HepG2 (cell line): ENCODE measurements around the gene NOP9. TPM values are rescaled to one million over a fixed set of nuclear protein-coding genes. Genes with fewer than 3 reads are reported as not detected.

Source experiments
- BCL6 ChIP-seq: IDR thresholded peaks from 2 replicates; pipeline ENCODE4 v1.6.1; 2016; ENCODE audit warnings: missing genetic modification reagents, missing compliant biosample characterization
- CENPT ChIP-seq: sonication (generic); formaldehyde crosslinking; IDR thresholded peaks from 2 replicates; pipeline ENCODE4 v1.8.0; 2022; ENCODE audit warnings: low read depth, mild to moderate bottlenecking, moderate library complexity, missing genetic modification reagents
- DNMT3B ChIP-seq: conservative IDR thresholded peaks from 2 replicates; pipeline ENCODE4 v1.6.1; 2016; ENCODE audit warnings: missing biosample characterization, control low read depth
- FOXJ3 ChIP-seq: sonication (generic); formaldehyde crosslinking; IDR thresholded peaks from 2 replicates; pipeline ENCODE4 v1.4.0; 2020; ENCODE audit warnings: missing genetic modification reagents, mild to moderate bottlenecking, borderline replicate concordance
- FOXP1 ChIP-seq, 2 experiments: fragments of 450-650 bp in 1 of 2; IDR thresholded peaks; 2 replicates each; pipeline ENCODE4 v1.6.1; 2017 to 2018; ENCODE audit warnings: antibody characterized with exemption in 1 of 2
- GABPA ChIP-seq, 2 experiments: IDR thresholded peaks; 2 replicates each; pipeline ENCODE4 v1.6.1; 2011 to 2016; ENCODE audit warnings: low read depth in 2 of 2, low read length in 1 of 2, missing biosample characterization in 1 of 2, missing genetic modification characterization in 1 of 2
- JARID2 ChIP-seq: sonication (generic); formaldehyde crosslinking; IDR thresholded peaks from 2 replicates; pipeline ENCODE4 v1.8.1; 2023; ENCODE audit warnings: missing genetic modification reagents, inconsistent platforms; ENCODE audit not compliant: insufficient replicate concordance
- MAFF ChIP-seq: IDR thresholded peaks from 2 replicates; pipeline ENCODE4 v1.6.1; 2011; ENCODE audit warnings: low read depth, low read length, improper control_type of control experiment
- PRPF4 ChIP-seq: fragments of 200-400 bp; formaldehyde crosslinking; IDR thresholded peaks from 2 replicates; pipeline ENCODE4 v1.6.1; 2016; ENCODE audit warnings: low read length, low read depth; ENCODE audit not compliant: poor library complexity, severe bottlenecking
- SMYD3 ChIP-seq: sonication (generic); formaldehyde crosslinking; IDR thresholded peaks from 2 replicates; pipeline ENCODE4 v1.8.1; 2023; ENCODE audit warnings: mild to moderate bottlenecking, missing genetic modification reagents
- TERF1 ChIP-seq: sonication (generic); formaldehyde crosslinking; IDR thresholded peaks from 2 replicates; pipeline ENCODE4 v1.8.0; 2022; ENCODE audit warnings: mild to moderate bottlenecking, missing genetic modification reagents, moderate library complexity
- TP53 ChIP-seq: sonication (generic); formaldehyde crosslinking; conservative IDR thresholded peaks from 2 replicates; pipeline ENCODE4 v1.4.0; 2020; ENCODE audit warnings: missing genetic modification reagents
- ZBTB14 ChIP-seq: sonication (generic); formaldehyde crosslinking; IDR thresholded peaks from 2 replicates; pipeline ENCODE4 v1.4.0; 2020; ENCODE audit warnings: missing genetic modification reagents
- ZNF160 ChIP-seq: sonication (generic); formaldehyde crosslinking; IDR thresholded peaks from 2 replicates; pipeline ENCODE4 v1.8.0; 2022; ENCODE audit warnings: mild to moderate bottlenecking, inconsistent platforms, missing genetic modification reagents
- ZNF496 ChIP-seq: sonication (generic); formaldehyde crosslinking; IDR thresholded peaks from 2 replicates; pipeline ENCODE4 v1.8.1; 2023; ENCODE audit warnings: mild to moderate bottlenecking, moderate library complexity, missing genetic modification reagents; ENCODE audit not compliant: insufficient replicate concordance
- ZNF562 ChIP-seq: sonication (generic); formaldehyde crosslinking; IDR thresholded peaks from 2 replicates; pipeline ENCODE4 v1.8.0; 2022; ENCODE audit warnings: missing genetic modification reagents, borderline replicate concordance
- ZNF572 ChIP-seq: sonication (generic); formaldehyde crosslinking; IDR thresholded peaks from 2 replicates; pipeline ENCODE4 v1.5.1; 2020; ENCODE audit warnings: mild to moderate bottlenecking, missing genetic modification reagents
- ZNF772 ChIP-seq: sonication (generic); formaldehyde crosslinking; IDR thresholded peaks from 2 replicates; pipeline ENCODE4 v1.5.0; 2020; ENCODE audit warnings: mild to moderate bottlenecking, missing genetic modification reagents
- ZNF781 ChIP-seq: sonication (generic); formaldehyde crosslinking; IDR thresholded peaks from 2 replicates; pipeline ENCODE4 v1.5.1; 2020; ENCODE audit warnings: borderline replicate concordance, mild to moderate bottlenecking, missing genetic modification reagents; ENCODE audit errors: not compliant biosample characterization
- ZSCAN22 ChIP-seq: sonication (generic); formaldehyde crosslinking; IDR thresholded peaks from 2 replicates; pipeline ENCODE4 v1.4.0; 2020; ENCODE audit warnings: mild to moderate bottlenecking, missing genetic modification reagents
- ZSCAN30 ChIP-seq: sonication (generic); formaldehyde crosslinking; IDR thresholded peaks from 2 replicates; pipeline ENCODE4 v1.5.0; 2020; ENCODE audit warnings: mild to moderate bottlenecking, missing genetic modification reagents
- polyA plus RNA-seq, 8 experiments: library from polyadenylated mRNA; depleted of rRNA in 3 of 8; stranded (reverse) in 7 of 8; unstranded in 1 of 8; fragments of >200 nt; fragmentation: Illumina TruSeq in 4 of 8; extraction: Trizol in 4 of 8; gene quantifications; 2 replicates each; pipeline versions ENCODE4 v1.2.1 to v1.2.3, GENCODE V29; 2011 to 2016; ENCODE audit warnings: low read depth in 4 of 8, missing spikeins in 1 of 8, mixed read lengths in 1 of 8; ENCODE audit not compliant: insufficient read depth in 1 of 8
- total RNA-seq, 5 experiments: library from RNA; depleted of rRNA; stranded (reverse); fragments of >200 nt; fragmentation: Illumina TruSeq; extraction: Trizol; gene quantifications; 2 replicates each; pipeline ENCODE4 v1.2.3, GENCODE V29; 2016; ENCODE audit warnings: low read depth in 1 of 5
- TF ChIP-seq, protein P1 (sequence below): sonication (generic); formaldehyde crosslinking; conservative IDR thresholded peaks from 2 replicates; pipeline ENCODE4 v1.4.0; 2020; ENCODE audit warnings: missing genetic modification reagents
- TF ChIP-seq, protein P2 (sequence below): sonication (generic); formaldehyde crosslinking; IDR thresholded peaks from 2 replicates; pipeline ENCODE4 v1.5.0; 2020; ENCODE audit warnings: missing genetic modification reagents
- TF ChIP-seq, protein P3 (sequence below): IDR thresholded peaks from 2 replicates; pipeline ENCODE4 v1.6.1; 2012; ENCODE audit warnings: inconsistent platforms

Gene NOP9
- total and polyA plus RNA-seq, 2 of the 13 experiments (the other 11 are each of a cell fraction or from before 2014, with no cell fraction given): 24.5 to 61.6 TPM

DNA sequence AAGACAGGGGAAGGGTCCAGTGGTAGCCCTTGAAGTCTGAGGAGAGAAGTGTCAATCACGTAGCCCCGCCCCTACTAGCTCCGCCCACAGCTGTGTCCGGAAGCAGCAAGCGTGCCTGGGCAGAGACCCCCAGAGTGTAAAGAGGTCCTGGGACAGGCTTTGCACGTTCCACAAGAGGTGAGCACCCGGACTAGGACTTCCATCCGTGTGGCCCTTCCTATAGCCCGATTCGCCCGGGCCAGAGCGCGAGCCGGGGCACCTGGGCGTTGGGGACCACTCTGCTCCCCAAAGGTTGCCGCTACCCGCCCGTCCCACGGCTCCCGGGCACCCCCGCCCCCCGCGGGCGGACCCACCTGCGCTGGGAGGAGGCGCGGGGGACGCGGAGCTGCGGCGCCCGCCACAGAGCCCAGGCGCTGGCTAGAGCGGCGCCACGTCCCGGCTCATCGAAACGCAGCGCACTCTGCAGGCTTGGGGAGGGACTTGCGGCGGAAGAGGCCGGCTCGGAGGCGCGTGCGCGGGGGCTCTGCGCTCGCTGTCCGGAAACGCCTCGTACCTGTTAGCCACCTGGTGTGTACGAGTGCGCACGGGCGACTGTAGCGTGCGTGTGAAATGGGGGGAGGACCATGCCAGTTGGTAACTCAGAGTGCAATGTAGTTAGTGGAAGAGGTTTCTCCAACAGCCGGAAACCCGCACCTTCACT, 28.4 kb upstream of the NOP9 start, which contains the start of gene RABGGTA (continued):
- TF ChIP-seq ZBTB14 (peak; percentile 86), ZNF781 (CRISPR knock-in tag) (peak; percentile 98), FOXP1 (IDR thresholded peaks at IDR 0.05) (no peak), FOXP1 (CRISPR knock-in tag; IDR thresholded peaks at IDR 0.05) (peak; percentile 49), ZNF160 (CRISPR knock-in tag) (peak; percentile 99), MAFF (no peak), BCL6 (peak; percentile 86), FOXJ3 (CRISPR knock-in tag) (peak; percentile 69), TP53 (CRISPR knock-in tag) (peak; percentile 95), TERF1 (CRISPR knock-in tag) (peak; percentile 31; the same call in 1 of the 2 replicates), ZNF772 (CRISPR knock-in tag) (peak; percentile 98), PRPF4 (no peak), ZSCAN30 (CRISPR knock-in tag) (peak; percentile 74; the same call in 1 of the 2 replicates), ZNF496 (CRISPR knock-in tag) (peak; percentile 72), ZNF572 (CRISPR knock-in tag) (peak; percentile 88; the same call in 1 of the 2 replicates), CENPT (CRISPR knock-in tag) (peak; percentile 98), ZSCAN22 (CRISPR knock-in tag) (no peak; the same call in none of the 2 replicates), DNMT3B (peak; percentile 96), SMYD3 (CRISPR knock-in tag) (peak; percentile 100), JARID2 (no peak), ZNF562 (CRISPR knock-in tag) (peak; percentile 78; the same call in 1 of the 2 replicates), GABPA (IDR thresholded peaks at IDR 0.05; ENCODE audit: low read depth, low read length) (no peak), GABPA (CRISPR knock-in tag; IDR thresholded peaks at IDR 0.05; ENCODE audit: low read depth) (peak; percentile 91)
- TF ChIP-seq, protein P1, sequence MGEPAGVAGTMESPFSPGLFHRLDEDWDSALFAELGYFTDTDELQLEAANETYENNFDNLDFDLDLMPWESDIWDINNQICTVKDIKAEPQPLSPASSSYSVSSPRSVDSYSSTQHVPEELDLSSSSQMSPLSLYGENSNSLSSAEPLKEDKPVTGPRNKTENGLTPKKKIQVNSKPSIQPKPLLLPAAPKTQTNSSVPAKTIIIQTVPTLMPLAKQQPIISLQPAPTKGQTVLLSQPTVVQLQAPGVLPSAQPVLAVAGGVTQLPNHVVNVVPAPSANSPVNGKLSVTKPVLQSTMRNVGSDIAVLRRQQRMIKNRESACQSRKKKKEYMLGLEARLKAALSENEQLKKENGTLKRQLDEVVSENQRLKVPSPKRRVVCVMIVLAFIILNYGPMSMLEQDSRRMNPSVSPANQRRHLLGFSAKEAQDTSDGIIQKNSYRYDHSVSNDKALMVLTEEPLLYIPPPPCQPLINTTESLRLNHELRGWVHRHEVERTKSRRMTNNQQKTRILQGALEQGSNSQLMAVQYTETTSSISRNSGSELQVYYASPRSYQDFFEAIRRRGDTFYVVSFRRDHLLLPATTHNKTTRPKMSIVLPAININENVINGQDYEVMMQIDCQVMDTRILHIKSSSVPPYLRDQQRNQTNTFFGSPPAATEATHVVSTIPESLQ (CRISPR knock-in tag): peak; percentile 98
- TF ChIP-seq, protein P2, sequence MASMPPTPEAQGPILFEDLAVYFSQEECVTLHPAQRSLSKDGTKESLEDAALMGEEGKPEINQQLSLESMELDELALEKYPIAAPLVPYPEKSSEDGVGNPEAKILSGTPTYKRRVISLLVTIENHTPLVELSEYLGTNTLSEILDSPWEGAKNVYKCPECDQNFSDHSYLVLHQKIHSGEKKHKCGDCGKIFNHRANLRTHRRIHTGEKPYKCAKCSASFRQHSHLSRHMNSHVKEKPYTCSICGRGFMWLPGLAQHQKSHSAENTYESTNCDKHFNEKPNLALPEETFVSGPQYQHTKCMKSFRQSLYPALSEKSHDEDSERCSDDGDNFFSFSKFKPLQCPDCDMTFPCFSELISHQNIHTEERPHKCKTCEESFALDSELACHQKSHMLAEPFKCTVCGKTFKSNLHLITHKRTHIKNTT (CRISPR knock-in tag): peak; percentile 93; the same call in 1 of the 2 replicates
- TF ChIP-seq, protein P3, sequence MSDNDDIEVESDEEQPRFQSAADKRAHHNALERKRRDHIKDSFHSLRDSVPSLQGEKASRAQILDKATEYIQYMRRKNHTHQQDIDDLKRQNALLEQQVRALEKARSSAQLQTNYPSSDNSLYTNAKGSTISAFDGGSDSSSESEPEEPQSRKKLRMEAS: no peak
